GM04504 (cell line): ENCODE results near the gene NRAS.

Experiments
- DNase-seq: peaks from one replicate; pipeline ENCODE4 v3.0.0-alpha.2; 2012; ENCODE audit warnings: low read depth

Gene NRAS

GRCh38 chr1:114725230-114725629, 8.7 kb upstream of the NRAS start:
- no peak for DNase-seq

- DNase-seq, result no peak
These were observed 7.3 kb upstream of the NRAS start for GRCh38 chr1:114723915-114724314.

- no peak for DNase-seq
These were observed 6.9 kb upstream of the NRAS start for GRCh38 chr1:114723457-114723856.

- DNase-seq, result no peak
These were observed 3.9 kb upstream of the NRAS start for GRCh38 chr1:114720492-114720891.

GRCh38 chr1:114719424-114719787, 2.8 kb upstream of the NRAS start:
- no peak for DNase-seq

GRCh38 chr1:114718661-114719423, 2.3 kb upstream of the NRAS start:
- DNase-seq, result no peak

- no peak for DNase-seq
These were observed 643 bp downstream of the NRAS start for GRCh38 chr1:114715952-114716303.

- DNase-seq, result no peak
These were observed 3.6 kb downstream of the NRAS start for GRCh38 chr1:114712977-114713376.

GRCh38 chr1:114710360-114710759, 6.2 kb downstream of the NRAS start:
- no peak for DNase-seq

- no peak for DNase-seq
These were observed 9.0 kb downstream of the NRAS start for GRCh38 chr1:114707604-114708003.

- DNase-seq, result no peak
These were observed 13.3 kb downstream of the NRAS start for GRCh38 chr1:114703242-114703641.

GRCh38 chr1:114702737-114703136, 13.8 kb downstream of the NRAS start:
- DNase-seq, result no peak

GRCh38 chr1:114701931-114702330, 14.6 kb downstream of the NRAS start:
- DNase-seq, result no peak

GRCh38 chr1:114700036-114700600, 16.5 kb downstream of the NRAS start:
- DNase-seq, result no peak

GRCh38 chr1:114696810-114697209, 19.8 kb downstream of the NRAS start:
- no peak for DNase-seq

- DNase-seq, result no peak
These were observed 21.0 kb downstream of the NRAS start, which contains the start of gene AMPD1 for GRCh38 chr1:114695430-114696058. Gene AMPD1 (minus strand): TSS chr1:114695546. CDS start chr1:114695471, 75 bp downstream.

GRCh38 chr1:114694540-114695310, 21.8 kb downstream of the NRAS start:
- DNase-seq, result no peak

- DNase-seq, result no peak
These were observed 23.6 kb downstream of the NRAS start for GRCh38 chr1:114692947-114693346.

GRCh38 chr1:114691061-114691460, 25.5 kb downstream of the NRAS start:
- DNase-seq, result no peak

- no peak for DNase-seq
These were observed 26.4 kb downstream of the NRAS start for GRCh38 chr1:114690148-114690547.

- DNase-seq, result no peak
These were observed 28.0 kb downstream of the NRAS start for GRCh38 chr1:114688526-114688925.

GRCh38 chr1:114685851-114686250, 30.7 kb downstream of the NRAS start:
- no peak for DNase-seq

- no peak for DNase-seq
These were observed 38.9 kb downstream of the NRAS start for GRCh38 chr1:114677691-114678090.
